Activated T-cell treated with anti-CD3 and anti-CD28 coated beads for 24 hours (primary cell): ENCODE data around the gene DLG3.
"Not testable (repeated sequence)": the region's sequence is repeated elsewhere in the genome, so short reads cannot be mapped to it uniquely, and the experiment has no call there.

Source experiments
- DNase-seq: peaks from one replicate; pipeline ENCODE4 v3.0.0-alpha.2; 2020; ENCODE audit warnings: low read depth

DLG3 gene

GRCh38 chrX:70476934-70477733 is 32.5 kb downstream of the DLG3 start:
- DNase-seq = no peak

- DNase-seq = no peak
Observed at GRCh38 chrX:70477734-70478075, 33.1 kb downstream of the DLG3 start.

DNA sequence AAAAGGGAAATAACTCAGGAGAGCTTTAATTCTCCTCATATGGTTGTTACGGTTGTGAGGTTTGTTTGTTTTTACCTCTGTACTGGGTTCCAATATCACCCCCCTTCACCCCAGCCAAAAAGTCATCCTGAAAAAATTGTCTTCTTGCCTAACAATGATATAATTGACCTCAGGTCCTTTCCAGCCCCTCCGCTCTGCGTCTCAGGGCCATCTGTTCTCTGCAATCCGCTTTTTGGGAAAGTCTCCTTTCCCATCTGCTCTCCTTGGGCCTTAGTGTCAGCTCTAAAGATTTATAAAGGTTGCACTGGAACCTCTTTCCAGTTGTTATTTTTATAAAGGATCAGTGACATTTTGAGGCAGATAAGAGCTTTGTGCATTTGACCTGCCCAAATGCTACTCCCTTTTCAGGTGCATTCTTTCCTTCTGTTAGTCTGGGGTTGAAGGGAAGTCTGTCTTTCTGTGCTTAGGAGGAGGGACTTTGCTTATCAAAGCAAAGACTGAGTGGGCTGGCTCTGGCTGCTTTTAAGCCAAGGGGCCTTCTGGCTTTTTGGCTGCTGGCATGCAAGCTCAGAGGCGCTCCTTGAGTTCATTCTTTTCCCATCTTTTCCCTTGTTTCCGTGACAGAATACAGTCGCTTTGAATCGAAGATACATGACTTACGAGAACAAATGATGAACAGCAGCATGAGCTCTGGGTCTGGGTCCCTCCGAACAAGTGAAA is 34.1 kb downstream of the DLG3 start:
- DNase-seq = no peak

GRCh38 chrX:70479247-70479921 is 34.7 kb downstream of the DLG3 start:
- DNase-seq = no peak

- no peak for DNase-seq
Observed at GRCh38 chrX:70479922-70480659, 35.5 kb downstream of the DLG3 start.

- no peak for DNase-seq
Observed at GRCh38 chrX:70480660-70481018, 36.0 kb downstream of the DLG3 start.

GRCh38 chrX:70481471-70482270 is 37.0 kb downstream of the DLG3 start:
- DNase-seq = no peak

DNA sequence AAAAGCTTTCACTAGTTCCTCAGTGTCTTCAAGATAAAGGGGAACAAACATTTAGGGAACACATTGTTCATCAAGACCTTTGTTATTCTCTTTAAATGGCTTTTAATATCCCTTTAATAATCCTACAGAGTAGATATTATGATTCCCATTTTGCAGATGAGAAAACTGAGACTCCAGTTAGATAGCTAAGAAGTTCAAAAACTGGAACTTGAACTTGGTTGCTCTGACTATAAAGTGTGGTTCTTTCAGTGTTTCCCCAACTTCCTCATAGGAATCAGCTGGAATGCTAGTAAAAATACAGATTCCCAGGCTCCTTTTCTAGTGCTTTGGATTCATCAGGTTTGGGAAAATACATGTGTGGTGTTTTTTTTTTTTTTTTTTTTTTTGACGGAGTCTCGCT is 37.7 kb downstream of the DLG3 start:
- DNase-seq = no peak

GRCh38 chrX:70485466-70485865 is 40.8 kb downstream of the DLG3 start:
- no peak for DNase-seq

GRCh38 chrX:70488856-70489255 is 44.2 kb downstream of the DLG3 start:
- no peak for DNase-seq

DNA sequence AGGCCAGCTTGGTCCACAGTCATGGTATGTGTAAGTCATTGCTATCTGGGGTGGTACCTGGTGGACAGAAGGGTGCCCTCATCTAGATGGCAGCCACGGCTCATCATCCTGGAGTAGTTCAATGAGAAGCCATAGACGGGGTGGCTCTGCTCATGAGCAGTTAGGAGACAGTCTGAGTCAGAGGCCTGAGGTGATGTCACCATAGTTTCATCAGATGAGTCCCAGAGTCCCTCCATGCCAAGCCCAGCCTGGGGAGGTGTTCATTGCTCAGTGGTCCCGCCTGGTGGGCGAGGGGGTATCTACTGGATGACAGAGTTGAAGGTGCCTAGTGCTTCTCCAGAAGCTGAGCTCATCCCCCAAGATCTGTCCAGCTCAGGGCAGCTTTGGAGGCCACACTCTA is 49.8 kb downstream of the DLG3 start:
- DNase-seq = no peak

DNA sequence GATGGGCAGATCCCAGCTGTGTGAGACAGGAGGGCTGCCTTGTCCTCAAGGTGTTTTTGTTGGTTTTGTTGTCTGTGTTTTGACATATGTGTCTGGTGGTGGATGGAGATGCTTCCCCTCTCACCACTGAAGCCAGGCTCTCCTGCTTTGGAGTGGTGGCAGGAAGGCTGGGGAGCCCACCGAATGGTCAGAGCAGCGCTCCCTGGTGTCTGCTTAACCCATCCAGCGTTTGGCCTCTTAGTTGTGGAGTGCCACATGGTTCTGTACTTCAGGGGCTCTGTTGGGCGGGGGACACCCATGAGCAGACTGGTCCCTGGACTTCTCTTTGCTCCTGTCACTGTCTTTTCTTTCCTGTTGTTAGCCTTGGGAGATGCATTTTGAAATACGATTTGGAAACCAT is 51.9 kb downstream of the DLG3 start:
- no peak for DNase-seq

GRCh38 chrX:70497026-70497425 is 52.4 kb downstream of the DLG3 start:
- no peak for DNase-seq

GRCh38 chrX:70498129-70498528 is 53.5 kb downstream of the DLG3 start:
- DNase-seq = no peak

DNA sequence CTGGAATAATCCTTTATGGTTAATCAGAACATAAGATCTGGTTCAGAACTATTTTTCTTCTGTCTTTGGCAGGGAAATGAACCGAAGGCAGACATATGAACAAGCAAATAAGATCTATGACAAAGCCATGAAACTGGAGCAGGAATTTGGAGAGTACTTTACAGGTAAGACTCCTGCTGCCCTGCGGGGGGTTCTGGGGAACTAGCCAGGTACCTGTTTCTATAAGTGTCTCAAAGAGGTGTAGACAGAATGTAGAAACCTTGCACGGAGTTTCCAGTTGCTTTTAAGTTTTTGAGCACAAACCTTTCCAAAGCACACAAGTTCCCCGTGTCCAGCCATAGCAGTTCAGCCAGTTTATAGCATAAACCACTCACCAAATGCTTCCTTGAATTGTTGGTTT is 56.2 kb downstream of the DLG3 start:
- DNase-seq = no peak

DNA sequence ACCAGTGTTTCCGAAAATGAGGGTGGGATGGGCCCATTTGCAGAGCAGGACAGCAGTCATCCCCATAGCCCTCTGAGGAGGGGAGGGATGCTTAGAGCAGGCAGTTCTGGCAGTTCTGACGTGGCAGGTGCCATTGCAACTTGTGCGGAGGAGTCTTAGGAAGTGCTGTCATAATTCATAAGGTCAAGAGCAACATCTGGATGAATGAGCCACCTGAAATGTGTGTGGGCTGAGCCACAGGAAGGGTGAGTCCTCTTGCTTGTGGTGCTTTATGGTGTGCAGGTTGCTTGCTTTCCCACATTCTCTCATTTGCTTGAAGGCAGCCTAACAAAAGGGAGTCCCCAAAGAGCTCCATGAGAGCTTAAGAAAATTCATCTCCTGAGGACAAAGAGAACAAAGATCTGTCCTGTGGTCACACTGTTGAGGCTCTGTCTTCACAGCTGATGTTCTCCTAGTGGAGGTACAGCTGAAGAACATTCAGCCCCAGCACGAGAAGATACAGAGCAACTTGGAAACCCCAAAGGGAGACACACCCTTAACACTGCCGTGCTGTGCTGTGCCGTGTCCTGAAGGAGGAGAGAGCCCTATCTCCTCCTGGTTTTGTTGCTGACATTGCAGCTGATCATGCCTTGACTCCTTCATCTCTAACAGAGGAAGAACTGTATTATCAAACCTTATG is 60.3 kb downstream of the DLG3 start:
- DNase-seq = peak; percentile 2

- no peak for DNase-seq
Observed at GRCh38 chrX:70505451-70505841, 60.8 kb downstream of the DLG3 start.

GRCh38 chrX:70508296-70508911 is 63.8 kb downstream of the DLG3 start:
- DNase-seq = no peak

- DNase-seq = no peak
Observed at GRCh38 chrX:70509078-70509477, 64.4 kb downstream of the DLG3 start.

DNA sequence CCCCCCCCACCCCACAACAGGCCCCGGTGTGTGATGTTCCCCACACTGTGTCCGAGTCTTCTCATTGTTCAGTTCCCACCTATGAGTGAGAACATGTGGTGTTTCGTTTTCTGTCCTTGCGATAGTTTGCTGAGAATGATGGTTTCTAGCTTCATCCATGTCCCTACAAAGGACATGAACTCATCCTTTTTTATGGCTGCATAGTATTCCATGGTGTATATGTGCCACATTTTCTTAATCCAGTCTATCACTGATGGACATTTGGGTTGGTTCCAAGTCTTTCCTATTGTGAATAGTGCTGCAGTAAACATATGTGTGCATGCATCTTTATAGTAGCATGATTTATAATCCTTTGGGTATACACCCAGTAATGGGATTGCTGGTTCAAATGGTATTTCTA is 70.6 kb downstream of the DLG3 start:
- not testable (repeated sequence) for DNase-seq

DNA sequence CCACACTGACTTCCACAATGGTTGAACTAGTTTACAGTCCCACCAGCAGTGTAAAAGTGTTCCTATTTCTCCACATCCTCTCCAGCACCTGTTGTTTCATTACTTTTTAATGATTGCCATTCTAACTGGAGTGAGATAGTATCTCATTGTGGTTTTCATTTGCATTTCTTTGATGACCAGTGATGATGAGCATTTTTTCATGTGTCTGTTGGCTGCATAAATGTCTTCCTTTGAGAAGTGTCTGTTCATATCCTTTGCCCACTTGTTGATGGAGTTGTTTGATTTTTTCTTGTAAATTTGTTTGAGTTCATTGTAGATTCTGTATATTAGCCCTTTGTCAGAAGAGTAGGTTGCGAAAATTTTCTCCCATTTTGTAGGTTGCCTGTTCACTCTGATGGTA is 71.1 kb downstream of the DLG3 start:
- DNase-seq = not testable (repeated sequence)
